ENCODE results near the gene KATNB1. TPM values are rescaled to one million over a fixed set of nuclear protein-coding genes. Genes with fewer than 3 reads are reported as not detected.

Gene KATNB1
- polyA plus RNA-seq, 4 donors: 9.6 to 19.3 (median 12.1) TPM

DNA sequence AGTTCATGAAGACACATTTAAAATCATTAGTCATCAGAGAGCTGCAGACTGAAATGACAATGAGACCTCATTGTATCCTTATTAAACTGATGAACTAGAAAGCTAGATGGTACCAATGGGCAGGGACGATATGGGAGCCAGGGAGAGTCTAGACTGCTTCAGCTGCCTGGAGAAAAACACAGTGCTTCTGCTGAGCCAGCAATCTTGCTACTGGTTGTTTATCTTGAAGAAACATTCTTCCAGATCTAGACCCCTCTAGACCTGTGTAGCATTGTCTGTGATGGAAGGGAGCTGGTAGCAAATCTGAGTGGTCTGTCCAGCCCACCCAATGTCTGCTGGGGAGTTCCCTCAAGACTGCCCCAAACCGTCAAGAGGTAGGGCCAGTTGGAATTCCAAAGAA is 42.9 kb upstream of the KATNB1 start:
- DNase-seq (no peak), FAIRE-seq (no peak)
- Histone ChIP-seq H3K36me3 (ENCODE audit: control insufficient read depth in 3 of 3, insufficient read depth in 2 of 3, low read depth in 1 of 3, low read length in 3 of 3) (no peaks in the 10 kb centered on the region), H3K9me3 (ENCODE audit: control insufficient read depth in 2 of 2, insufficient read depth in 1 of 2, low read depth in 1 of 2, low read length in 1 of 2) (no peaks in the 10 kb centered on the region), H3K27ac (ENCODE audit: low read depth in 1 of 3, low read length in 2 of 3) (no peak overlapping the region), H3K4me3 (ENCODE audit: low read depth in 1 of 3, low read length in 3 of 3) (no peak overlapping the region), H3K27me3 (ENCODE audit: control insufficient read depth in 3 of 3, insufficient read depth in 3 of 3, low read length in 3 of 3) (no peaks in the 10 kb centered on the region), H3K4me1 (ENCODE audit: control insufficient read depth in 3 of 3, insufficient read depth in 2 of 3, low read depth in 1 of 3, low read length in 2 of 3) (peaks cover 0 to 13% (median 0%) of the 10 kb centered on the region in 3 donors)
- 65 to 72% (median 67%) methylated on average over 2 of the region's 2 CpGs for WGBS, 3 donors

DNA sequence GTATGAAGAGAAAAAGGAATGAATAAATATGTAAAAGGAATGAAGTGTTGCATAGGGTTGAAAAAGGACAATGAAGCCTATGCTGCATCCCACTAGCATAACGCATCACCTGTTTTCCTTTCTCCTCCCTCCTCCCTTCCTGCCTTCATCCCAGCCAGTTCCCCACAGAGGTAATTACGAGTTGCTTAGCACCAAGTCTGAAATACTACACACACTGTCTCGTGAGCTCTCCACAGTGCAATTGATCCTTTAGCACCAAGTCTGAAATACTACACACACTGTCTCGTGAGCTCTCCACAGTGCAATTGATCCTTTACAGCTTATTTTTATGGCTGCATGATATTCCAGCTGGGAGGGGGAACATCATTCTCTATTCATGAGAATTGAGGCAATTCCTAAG is 42.0 kb upstream of the KATNB1 start:
- Histone ChIP-seq H3K4me3 (ENCODE audit: low read depth in 1 of 3, low read length in 3 of 3) (no peak overlapping the region), H3K9me3 (ENCODE audit: control insufficient read depth in 2 of 2, insufficient read depth in 1 of 2, low read depth in 1 of 2, low read length in 1 of 2) (no peaks in the 10 kb centered on the region), H3K36me3 (ENCODE audit: control insufficient read depth in 3 of 3, insufficient read depth in 2 of 3, low read depth in 1 of 3, low read length in 3 of 3) (no peaks in the 10 kb centered on the region), H3K4me1 (ENCODE audit: control insufficient read depth in 3 of 3, insufficient read depth in 2 of 3, low read depth in 1 of 3, low read length in 2 of 3) (peaks cover 0 to 13% (median 0%) of the 10 kb centered on the region in 3 donors), H3K27me3 (ENCODE audit: control insufficient read depth in 3 of 3, insufficient read depth in 3 of 3, low read length in 3 of 3) (no peaks in the 10 kb centered on the region), H3K27ac (ENCODE audit: low read depth in 1 of 3, low read length in 2 of 3) (no peak overlapping the region)
- DNase-seq: no peak
- FAIRE-seq: no peak
- WGBS, 3 donors: 64 to 76% (median 68%) methylated on average over 4 of the region's 4 CpGs

DNA sequence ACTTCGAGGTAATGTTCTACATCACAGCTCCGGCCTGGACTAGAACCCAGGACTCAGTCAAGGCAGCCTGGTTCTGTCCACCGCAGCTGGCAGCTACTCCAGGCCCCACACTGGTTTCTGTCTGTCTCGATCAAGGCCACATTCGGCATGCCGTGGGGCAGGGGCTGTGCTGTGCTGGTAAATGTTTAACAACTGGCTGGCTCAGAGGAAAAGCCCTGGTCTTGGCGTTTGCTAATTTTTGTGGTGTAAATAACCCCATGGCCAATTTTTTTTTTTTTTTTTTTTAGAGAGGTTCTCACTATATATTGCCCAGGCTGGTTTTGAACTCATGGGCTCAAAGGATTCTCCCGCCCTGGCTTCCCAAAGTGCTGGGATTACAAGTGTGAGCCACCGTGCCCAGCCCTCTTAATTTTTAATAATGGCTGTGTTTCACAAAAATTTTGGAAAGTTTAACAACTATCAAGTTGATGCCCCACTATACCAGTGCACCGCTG is 41.3 kb upstream of the KATNB1 start:
- H3K36me3 ChIP-seq (ENCODE audit: control insufficient read depth in 3 of 3, insufficient read depth in 2 of 3, low read depth in 1 of 3, low read length in 3 of 3): no peaks in the 10 kb centered on the region
- no peak overlapping the region for H3K27ac ChIP-seq (ENCODE audit: low read depth in 1 of 3, low read length in 2 of 3)
- H3K4me3 ChIP-seq (ENCODE audit: low read depth in 1 of 3, low read length in 3 of 3): peak overlapping the region in 1 of 3 donors; percentile 30
- WGBS, 3 donors: 26 to 55% (median 43%) methylated on average over 10 of the region's 10 CpGs
- peak in 1 of 2 donors; percentile 17 for DNase-seq
- H3K9me3 ChIP-seq (ENCODE audit: control insufficient read depth in 2 of 2, insufficient read depth in 1 of 2, low read depth in 1 of 2, low read length in 1 of 2): no peaks in the 10 kb centered on the region
- no peaks in the 10 kb centered on the region for H3K27me3 ChIP-seq (ENCODE audit: control insufficient read depth in 3 of 3, insufficient read depth in 3 of 3, low read length in 3 of 3)
- H3K4me1 ChIP-seq (ENCODE audit: control insufficient read depth in 3 of 3, insufficient read depth in 2 of 3, low read depth in 1 of 3, low read length in 2 of 3): peaks cover 0 to 13% (median 0%) of the 10 kb centered on the region in 3 donors
- FAIRE-seq: no peak

DNA sequence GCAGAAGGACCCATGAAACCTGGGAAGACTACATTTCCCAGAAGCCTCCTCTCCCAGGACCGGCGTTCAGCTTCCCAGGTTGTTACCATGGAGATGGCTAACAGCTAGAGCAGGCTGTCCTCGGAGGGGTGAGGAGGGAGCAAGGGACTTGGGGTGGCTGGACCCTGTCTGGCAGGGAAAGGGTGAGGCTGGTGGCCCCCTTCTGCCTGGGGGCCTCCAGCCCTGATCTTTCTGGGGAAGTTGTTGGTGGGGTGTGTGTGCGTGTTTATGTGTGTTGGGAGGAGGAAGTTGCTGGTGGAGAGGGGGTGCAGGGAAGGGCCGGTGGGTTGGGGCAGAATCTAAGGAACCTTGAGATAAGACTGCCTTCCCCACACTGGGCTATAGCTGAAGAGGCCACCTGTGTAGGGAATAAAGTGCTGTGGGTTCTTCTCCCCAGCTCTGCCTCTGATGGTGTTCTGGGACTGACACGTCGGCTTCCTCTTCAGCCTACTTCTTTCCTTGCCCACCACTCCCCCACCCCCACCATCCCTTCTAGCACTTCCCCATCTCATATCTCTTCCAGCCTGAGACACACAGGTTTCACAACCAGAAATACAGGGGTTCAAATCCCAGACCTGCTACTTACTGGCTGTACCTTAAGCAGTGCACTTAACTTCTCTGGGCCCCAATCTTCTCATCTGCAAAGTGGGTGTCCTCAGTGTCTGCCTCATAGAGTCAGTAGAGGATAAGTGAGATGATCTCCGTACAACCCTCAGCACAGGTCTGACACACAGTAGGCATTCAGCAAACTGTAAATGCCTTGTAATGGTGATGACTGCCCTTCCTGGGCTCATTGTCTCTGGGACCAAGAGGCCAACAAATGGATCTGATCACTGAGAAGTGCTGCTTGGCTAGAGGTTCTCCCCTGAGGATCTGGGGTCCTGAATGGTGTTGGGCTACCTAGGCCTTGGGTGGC is 40.6 kb upstream of the KATNB1 start, which contains the start of gene DRC7:
Gene DRC7 (plus strand): TSS at position 82 of the 955 bp plus-strand sequence. CDS start 3,144 bp downstream, outside the sequence.
- DNase-seq: peak; percentile 38 to 86
- no peak for FAIRE-seq
- Histone ChIP-seq H3K36me3 (ENCODE audit: control insufficient read depth in 3 of 3, insufficient read depth in 2 of 3, low read depth in 1 of 3, low read length in 3 of 3) (no peaks in the 10 kb centered on the region), H3K9me3 (ENCODE audit: control insufficient read depth in 2 of 2, insufficient read depth in 1 of 2, low read depth in 1 of 2, low read length in 1 of 2) (no peaks in the 10 kb centered on the region), H3K27ac (ENCODE audit: low read depth in 1 of 3, low read length in 2 of 3) (no peak within 1 kb of the TSS), H3K4me3 (ENCODE audit: low read depth in 1 of 3, low read length in 3 of 3) (peak within 1 kb of the TSS in 1 of 3 donors; percentile 30), H3K4me1 (ENCODE audit: control insufficient read depth in 3 of 3, insufficient read depth in 2 of 3, low read depth in 1 of 3, low read length in 2 of 3) (peaks cover 0 to 6% (median 0%) of the 10 kb centered on the region in 3 donors), H3K27me3 (ENCODE audit: control insufficient read depth in 3 of 3, insufficient read depth in 3 of 3, low read length in 3 of 3) (no peaks in the 10 kb centered on the region)
- WGBS, 3 donors: 35 to 42% (median 36%) methylated on average over 7 to 8 of the region's 8 CpGs

DNA sequence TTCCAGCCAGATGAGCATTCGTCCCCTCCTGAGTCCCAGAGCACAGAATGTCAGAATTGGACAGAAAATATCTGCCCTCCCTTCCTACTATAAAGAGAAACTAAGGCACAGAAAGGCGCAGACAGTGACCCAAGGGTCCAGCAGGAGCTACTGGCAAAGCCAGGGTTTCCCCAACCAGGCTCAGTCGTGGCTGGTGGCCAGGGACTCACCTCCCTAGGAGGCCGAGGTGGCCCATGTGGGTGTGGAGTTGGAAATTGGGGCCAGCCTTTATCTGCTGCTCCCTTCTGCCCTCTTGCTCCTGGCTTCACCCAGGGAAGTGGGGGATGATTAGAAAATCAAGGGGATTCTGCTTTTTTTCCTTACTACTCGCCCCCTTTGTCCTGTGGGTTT is 39.9 kb upstream of the KATNB1 start:
- no peak for FAIRE-seq
- no peak overlapping the region for H3K27ac ChIP-seq (ENCODE audit: low read depth in 1 of 3, low read length in 2 of 3)
- peaks cover 0 to 7% (median 0%) of the 10 kb centered on the region in 3 donors for H3K4me1 ChIP-seq (ENCODE audit: control insufficient read depth in 3 of 3, insufficient read depth in 2 of 3, low read depth in 1 of 3, low read length in 2 of 3)
- H3K36me3 ChIP-seq (ENCODE audit: control insufficient read depth in 3 of 3, insufficient read depth in 2 of 3, low read depth in 1 of 3, low read length in 3 of 3): no peaks in the 10 kb centered on the region
- no peak for DNase-seq
- H3K27me3 ChIP-seq (ENCODE audit: control insufficient read depth in 3 of 3, insufficient read depth in 3 of 3, low read length in 3 of 3): no peaks in the 10 kb centered on the region
- 68 to 75% (median 74%) methylated on average over 5 of the region's 5 CpGs for WGBS, 3 donors
- no peaks in the 10 kb centered on the region for H3K9me3 ChIP-seq (ENCODE audit: control insufficient read depth in 2 of 2, insufficient read depth in 1 of 2, low read depth in 1 of 2, low read length in 1 of 2)
- H3K4me3 ChIP-seq (ENCODE audit: low read depth in 1 of 3, low read length in 3 of 3): no peak overlapping the region

DNA sequence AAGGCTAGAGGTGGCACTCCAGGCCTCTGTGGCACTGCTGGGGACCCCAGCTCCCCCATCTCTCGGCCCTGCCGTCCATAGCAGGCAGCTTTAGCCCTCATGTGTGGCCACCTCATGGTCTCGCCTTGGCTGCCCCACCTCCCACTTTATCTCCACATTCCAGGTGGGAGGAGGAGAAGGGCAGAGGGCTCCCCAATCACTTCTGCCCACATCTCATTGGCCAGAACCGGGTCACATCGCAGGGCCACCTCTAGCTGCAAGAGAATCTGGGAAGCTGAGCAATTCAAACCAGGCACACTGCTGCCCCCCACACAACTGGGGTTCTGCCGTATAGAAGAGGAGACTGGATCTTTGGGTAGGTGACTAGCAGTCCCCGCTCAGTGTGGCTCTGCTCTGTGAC is 39.3 kb upstream of the KATNB1 start:
- no peaks in the 10 kb centered on the region for H3K27me3 ChIP-seq (ENCODE audit: control insufficient read depth in 3 of 3, insufficient read depth in 3 of 3, low read length in 3 of 3)
- H3K27ac ChIP-seq (ENCODE audit: low read depth in 1 of 3, low read length in 2 of 3): no peak overlapping the region
- H3K4me1 ChIP-seq (ENCODE audit: control insufficient read depth in 3 of 3, insufficient read depth in 2 of 3, low read depth in 1 of 3, low read length in 2 of 3): peaks cover 0 to 13% (median 0%) of the 10 kb centered on the region in 3 donors
- DNase-seq (no peak), FAIRE-seq (no peak)
- H3K4me3 ChIP-seq (ENCODE audit: low read depth in 1 of 3, low read length in 3 of 3): no peak overlapping the region
- H3K9me3 ChIP-seq (ENCODE audit: control insufficient read depth in 2 of 2, insufficient read depth in 1 of 2, low read depth in 1 of 2, low read length in 1 of 2): no peaks in the 10 kb centered on the region
- 92 to 93% (median 92%) methylated on average over 7 of the region's 7 CpGs for WGBS, 3 donors
- no peaks in the 10 kb centered on the region for H3K36me3 ChIP-seq (ENCODE audit: control insufficient read depth in 3 of 3, insufficient read depth in 2 of 3, low read depth in 1 of 3, low read length in 3 of 3)

DNA sequence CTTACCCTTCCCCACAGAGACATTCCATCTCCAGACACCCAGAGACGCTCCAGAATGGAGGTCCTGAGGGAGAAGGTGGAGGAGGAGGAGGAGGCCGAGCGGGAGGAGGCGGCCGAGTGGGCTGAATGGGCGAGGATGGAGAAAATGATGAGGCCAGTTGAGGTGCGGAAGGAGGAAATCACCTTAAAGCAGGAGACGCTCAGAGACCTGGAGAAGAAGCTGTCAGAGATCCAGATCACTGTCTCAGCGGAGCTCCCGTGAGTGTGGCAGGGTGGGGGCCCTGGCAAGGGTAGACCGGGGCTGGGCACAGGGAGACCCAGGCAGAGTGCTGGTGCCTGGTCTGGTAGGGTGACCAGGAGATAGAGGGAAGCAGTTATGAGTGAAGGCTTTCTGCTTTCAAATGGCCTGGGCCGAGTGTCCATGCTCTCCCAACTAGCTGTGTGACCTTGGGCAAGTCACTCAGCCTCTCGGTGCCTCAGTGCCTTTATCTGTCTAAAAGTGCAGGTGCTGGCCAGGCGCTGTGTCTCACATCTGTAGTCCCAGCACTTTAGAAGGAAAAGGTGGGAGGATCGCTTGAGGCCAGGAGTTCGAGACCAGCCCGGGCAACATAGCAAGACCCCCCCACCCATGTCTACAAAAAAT is 37.6 kb upstream of the KATNB1 start:
- Histone ChIP-seq H3K27me3 (ENCODE audit: control insufficient read depth in 3 of 3, insufficient read depth in 3 of 3, low read length in 3 of 3) (no peaks in the 10 kb centered on the region), H3K4me3 (ENCODE audit: low read depth in 1 of 3, low read length in 3 of 3) (no peak overlapping the region), H3K9me3 (ENCODE audit: control insufficient read depth in 2 of 2, insufficient read depth in 1 of 2, low read depth in 1 of 2, low read length in 1 of 2) (no peaks in the 10 kb centered on the region), H3K4me1 (ENCODE audit: control insufficient read depth in 3 of 3, insufficient read depth in 2 of 3, low read depth in 1 of 3, low read length in 2 of 3) (peaks cover 0 to 23% (median 0%) of the 10 kb centered on the region in 3 donors), H3K27ac (ENCODE audit: low read depth in 1 of 3, low read length in 2 of 3) (no peak overlapping the region), H3K36me3 (ENCODE audit: control insufficient read depth in 3 of 3, insufficient read depth in 2 of 3, low read depth in 1 of 3, low read length in 3 of 3) (no peaks in the 10 kb centered on the region)
- FAIRE-seq (no peak), DNase-seq (no peak)
- 87 to 94% (median 91%) methylated on average over 17 of the region's 17 CpGs for WGBS, 3 donors

DNA sequence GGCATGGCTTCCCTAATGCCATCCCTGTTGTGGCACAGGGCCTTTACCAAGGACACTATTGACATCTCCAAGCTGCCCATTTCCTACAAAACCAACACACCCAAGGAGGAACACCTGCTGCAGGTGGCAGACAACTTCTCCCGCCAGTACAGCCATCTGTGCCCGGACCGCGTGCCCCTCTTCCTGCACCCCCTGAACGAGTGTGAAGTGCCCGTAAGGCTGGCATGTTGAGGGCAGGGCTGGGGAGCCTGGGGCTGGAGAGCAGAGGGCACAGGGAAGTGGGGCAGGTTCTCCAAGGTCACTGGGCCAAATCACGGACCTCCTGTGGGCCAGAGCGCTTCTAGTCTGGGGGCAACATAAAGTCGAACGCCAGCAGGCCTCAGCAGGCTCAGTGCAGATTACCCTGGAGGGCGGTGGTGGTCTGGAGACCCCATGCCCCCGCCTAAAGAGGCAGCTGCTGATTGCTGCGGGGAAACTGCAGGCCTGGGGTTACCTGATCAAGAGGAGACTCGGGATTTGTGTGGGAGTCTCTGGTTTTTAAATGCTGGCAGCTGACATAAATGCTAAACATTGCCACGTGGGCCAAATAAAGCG is 36.7 kb upstream of the KATNB1 start:
- FAIRE-seq (no peak), DNase-seq (no peak)
- H3K27ac ChIP-seq (ENCODE audit: low read depth in 1 of 3, low read length in 2 of 3): no peak overlapping the region
- H3K27me3 ChIP-seq (ENCODE audit: control insufficient read depth in 3 of 3, insufficient read depth in 3 of 3, low read length in 3 of 3): no peaks in the 10 kb centered on the region
- whole genome bisulfite sequencing, 3 donors: 81 to 83% (median 82%) methylated on average over 16 of the region's 16 CpGs
- H3K36me3 ChIP-seq (ENCODE audit: control insufficient read depth in 3 of 3, insufficient read depth in 2 of 3, low read depth in 1 of 3, low read length in 3 of 3): no peaks in the 10 kb centered on the region
- peaks cover 0 to 29% (median 0%) of the 10 kb centered on the region in 3 donors for H3K4me1 ChIP-seq (ENCODE audit: control insufficient read depth in 3 of 3, insufficient read depth in 2 of 3, low read depth in 1 of 3, low read length in 2 of 3)
- no peaks in the 10 kb centered on the region for H3K9me3 ChIP-seq (ENCODE audit: control insufficient read depth in 2 of 2, insufficient read depth in 1 of 2, low read depth in 1 of 2, low read length in 1 of 2)
- no peak overlapping the region for H3K4me3 ChIP-seq (ENCODE audit: low read depth in 1 of 3, low read length in 3 of 3)
